AG09309 (cell line): ENCODE data around the gene CST4.

ENCODE experiments used
- DNase-seq: peaks from one replicate; pipeline ENCODE4 v3.0.0-alpha.2; 2010; ENCODE audit warnings: low read depth
- H3K4me3 ChIP-seq: 2 replicates; pipeline ENCODE4 v1.5.1; 2011; ENCODE audit warnings: mild to moderate bottlenecking, low read depth, low read length, moderate library complexity; ENCODE audit not compliant: control insufficient read depth
- CTCF ChIP-seq: IDR thresholded peaks from 2 replicates; pipeline ENCODE4 v1.5.1; 2011; ENCODE audit warnings: mild to moderate bottlenecking, low read depth, low read length, inconsistent platforms; ENCODE audit not compliant: insufficient read depth, control insufficient read depth; ENCODE audit errors: missing control alignments

CST4 gene

DNA sequence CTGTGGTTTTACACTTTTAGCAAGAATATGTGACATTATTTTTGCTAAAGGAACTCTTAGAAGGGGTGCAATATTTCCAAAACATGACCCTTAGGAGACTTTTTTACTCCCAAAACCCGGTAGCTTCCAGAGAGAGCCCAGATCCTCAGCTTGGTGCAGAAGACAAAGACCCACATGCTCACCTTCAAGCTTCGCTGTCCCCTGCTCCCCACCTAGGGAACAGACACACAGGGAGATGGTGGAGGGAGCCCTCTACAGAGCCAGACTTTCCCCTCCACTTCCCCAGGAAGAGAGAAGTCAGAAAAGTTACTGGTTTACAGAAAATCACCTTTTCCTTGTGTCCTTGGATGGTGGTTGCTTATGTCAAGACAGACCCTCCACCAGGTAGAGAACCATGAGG lies 5.0 kb downstream of the CST4 start:
- TF ChIP-seq CTCF = no peak
- no peak for DNase-seq
- H3K4me3 ChIP-seq = no peak overlapping the region

DNA sequence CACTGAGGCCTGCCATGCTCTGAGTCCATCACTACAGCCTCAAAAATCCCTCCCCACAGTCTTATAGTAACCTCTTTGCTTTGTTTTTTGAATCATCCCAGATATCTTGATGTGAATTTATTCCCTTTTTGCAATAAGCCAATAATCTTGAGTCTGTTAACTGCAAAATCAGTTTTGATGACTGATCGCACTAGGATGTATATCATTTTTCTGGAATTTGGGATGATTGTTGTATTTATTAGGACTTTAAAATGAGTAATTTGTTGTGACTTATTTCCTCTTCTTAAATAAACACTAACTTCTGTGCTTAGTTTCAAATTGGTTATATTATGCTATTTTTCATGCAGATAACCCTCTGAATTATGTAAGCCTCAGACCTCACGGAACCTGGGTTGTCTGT lies 5.6 kb downstream of the CST4 start:
- no peak for DNase-seq
- no peak overlapping the region for H3K4me3 ChIP-seq
- no peak for TF ChIP-seq CTCF

DNA sequence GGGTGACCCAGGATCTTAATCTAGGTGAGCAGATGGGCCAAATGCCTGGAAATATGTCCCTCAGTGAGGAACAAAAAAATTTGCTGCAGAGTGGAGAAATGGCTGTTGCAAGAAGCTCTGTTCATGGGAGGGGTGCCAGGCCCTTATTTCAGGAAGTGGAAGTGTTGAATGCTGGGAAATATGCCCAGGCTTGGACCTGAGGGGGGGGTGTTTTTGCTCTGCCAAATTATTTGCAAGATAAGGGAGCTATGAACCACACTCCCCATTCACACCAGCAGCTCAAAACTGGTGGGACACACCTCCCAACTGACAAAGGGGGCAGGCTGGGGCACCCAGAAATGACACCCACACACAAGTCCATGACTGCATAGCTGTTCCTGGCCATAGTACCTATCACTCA lies 8.7 kb downstream of the CST4 start:
- no peak for DNase-seq
- no peak overlapping the region for H3K4me3 ChIP-seq
- TF ChIP-seq CTCF = no peak

GRCh38 chr20:23679133-23680092 lies 9.4 kb downstream of the CST4 start:
- no peak for DNase-seq
- TF ChIP-seq CTCF = no peak
- H3K4me3 ChIP-seq = no peak overlapping the region

DNA sequence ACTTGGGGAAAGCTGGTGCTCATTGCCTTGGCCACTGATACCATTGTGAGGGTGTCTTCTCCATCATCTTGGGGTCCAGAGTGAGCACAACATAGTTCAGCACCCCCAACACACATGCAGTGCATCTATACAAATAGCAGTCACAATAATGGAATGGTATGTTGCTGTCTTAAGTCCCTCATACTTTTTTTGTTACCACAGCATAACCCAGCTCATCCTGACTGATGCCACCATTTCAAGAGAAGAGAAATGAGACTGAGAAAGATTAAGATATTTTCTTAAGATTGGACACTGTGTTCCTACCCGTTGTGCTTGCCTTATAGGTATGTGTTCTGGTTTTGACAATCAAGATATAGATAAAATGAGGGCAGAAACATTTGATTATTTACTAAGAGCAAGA lies 15.6 kb downstream of the CST4 start:
- no peak overlapping the region for H3K4me3 ChIP-seq
- no peak for DNase-seq
- TF ChIP-seq CTCF = no peak

GRCh38 chr20:23672158-23672557 lies 16.7 kb downstream of the CST4 start:
- no peak for TF ChIP-seq CTCF
- no peak overlapping the region for H3K4me3 ChIP-seq
- DNase-seq = no peak
